NT2/D1 (cell line): ENCODE data around the gene HOXB2.

ENCODE experiments used
- SUZ12 ChIP-seq: IDR thresholded peaks from 2 replicates; pipeline ENCODE4 v1.6.1; 2011; ENCODE audit not compliant: insufficient read length, insufficient read depth; ENCODE audit errors: extremely low read depth
- YY1 ChIP-seq: IDR thresholded peaks from 2 replicates; pipeline ENCODE4 v1.6.1; 2011; ENCODE audit not compliant: insufficient read length, insufficient read depth
- ZNF274 ChIP-seq: IDR thresholded peaks from 2 replicates; pipeline ENCODE4 v1.6.1; 2011; ENCODE audit warnings: mild to moderate bottlenecking, low read depth, low read length

- TF ChIP-seq ZNF274, result no peak
- TF ChIP-seq SUZ12, result peak; percentile 36
- no peak for TF ChIP-seq YY1
Observed at GRCh38 chr17:48588074-48588415, 43.1 kb upstream of the HOXB2 start.
